Heart left ventricle (tissue), 16 donors: ENCODE data around the gene FATE1. TPM values are rescaled to one million over a fixed set of nuclear protein-coding genes. Genes with fewer than 3 reads are reported as not detected.
A peak's percentile ranks its signal among the peaks of the same experiment; 100 is the strongest.

Source experiments
- ATAC-seq, 4 donors: fragments of 200-7000 bp; cut with Tn5 transposase; one replicate each; pipeline ENCODE4 v1.9.1; 2020 to 2022; ENCODE audit warnings: moderate library complexity in 4 of 4, mild to moderate bottlenecking in 3 of 4, moderate number of reproducible peaks in 1 of 4
- DNase-seq, 5 donors: peaks; one replicate each; pipeline ENCODE4 v3.0.0-alpha.2; 2020
- H3K27ac ChIP-seq, 12 donors: fragments of 200-600 bp; sonication (generic) in 4 of 12; one replicate each; pipeline versions ENCODE4 v1.5.0 to v1.8.0; 2016 to 2022; ENCODE audit warnings: mild to moderate bottlenecking in 2 of 12
- H3K27me3 ChIP-seq, 9 donors: fragments of 200-600 bp; sonication (generic) in 2 of 9; one replicate each; pipeline versions ENCODE4 v1.5.1 to v1.8.0; 2016 to 2022; ENCODE audit warnings: mild to moderate bottlenecking in 3 of 9
- H3K36me3 ChIP-seq, 9 donors: fragments of 200-600 bp; sonication (generic) in 2 of 9; one replicate each; pipeline versions ENCODE4 v1.5.0 to v1.8.0; 2018 to 2022; ENCODE audit warnings: mild to moderate bottlenecking in 2 of 9
- H3K4me1 ChIP-seq, 12 donors: fragments of 200-600 bp; sonication (generic) in 4 of 12; one replicate each; pipeline versions ENCODE4 v1.5.0 to v1.8.0; 2016 to 2022; ENCODE audit warnings: mild to moderate bottlenecking in 3 of 12
- H3K4me3 ChIP-seq, 12 donors: fragments of 200-600 bp; sonication (generic) in 4 of 12; one replicate each; pipeline versions ENCODE4 v1.5.0 to v1.8.0; 2017 to 2022; ENCODE audit warnings: mild to moderate bottlenecking in 9 of 12, moderate library complexity in 4 of 12
- H3K9me3 ChIP-seq, 12 donors: fragments of 200-600 bp; sonication (generic) in 4 of 12; one replicate each; pipeline versions ENCODE4 v1.5.0 to v1.8.0; 2016 to 2022; ENCODE audit warnings: mild to moderate bottlenecking in 1 of 12
- CTCF ChIP-seq, 12 donors: fragments of 200-600 bp; sonication (generic) in 4 of 12; IDR thresholded peaks; one replicate each; pipeline versions ENCODE4 v1.5.0 to v1.8.0; 2018 to 2022; ENCODE audit warnings: antibody characterized with exemption in 12 of 12, mild to moderate bottlenecking in 5 of 12
- POLR2A ChIP-seq, 2 donors: fragments of 450-650 bp; IDR thresholded peaks; one replicate each; pipeline ENCODE4 v1.6.1; 2017; ENCODE audit warnings: antibody characterized with exemption in 2 of 2, mild to moderate bottlenecking in 2 of 2, moderate library complexity in 2 of 2
- WGBS, 4 donors: extraction: QIAGEN DNeasy Blood & Tissue Kit in 2 of 4; methylation state at CpG; one replicate each; pipeline versions ENCODE4 v1.1.5 to v1.1.7; 2013 to 2018; 5-methylcytosine and 5-hydroxymethylcytosine counted together
- intact Hi-C, 10 donors: fragments of 100-400 bp; cut with DNase I; formaldehyde crosslinking; loops; one replicate each; pipeline versions ENCODE4 v1.11.1 to v1.14.2; 2022
- polyA plus RNA-seq, 2 donors: library from polyadenylated mRNA; stranded (reverse); fragments of 200-250 nt; gene quantifications; one replicate each; pipeline ENCODE4 v1.2.3, GENCODE V29; 2013
- total RNA-seq, 9 donors: library from RNA; depleted of rRNA in 2 of 9; stranded (reverse); fragments of >200 nt in 2 of 9; fragmentation: NEBNext Ultra II Directional in 3 of 9; extraction: Animal tissue kit (Norgen Biotek cat#: 25700) in 3 of 9; gene quantifications; one replicate each; pipeline versions ENCODE4 v1.1.0 to v1.2.4, GENCODE V29; 2016 to 2023
- donor health status: ischemic (EF 13 %, LVEDD 7.1; RV severe dilation, severe dysfunction).
- donor health status: healthy with polysubstance abuse.
- donor health status: DM: no; HTN: yes; CAD: no.
- donor health status: DM: no; HTN: no; CAD: no.
- donor health status: ischemic (EF 25% LVEDD 6.9; RV normal size, moderate dysfunction).
- donor health status: ischemic (EF 25% LVEDD 5.7; RV mildly dilated, moderate dysfunction).
- donor health status: healthy.
- donor health status: DM: yes; HTN: yes; CAD: no.
- donor health status: ischemic (EF 35%, LVEDD 5.7; RV mildly dilated, moderate dysfunction).
- donor health status: nonischemic (EF 11% LVEDD 7.7; RV severe dilation, severe dysfunction).
- donor health status: DM: yes; HTN: yes; CAD: no.
- donor health status: PGD.
- donor health status: ischemic (EF 29% LVEDD 5.4; RV normal size, mild dysfunction).
- donor health status: nonischemic (EF 23%, LVEDD 6.1; RV moderate dilation, normal function).

Gene FATE1
- total and polyA plus RNA-seq, 11 donors, result 0.27 to 1.1 (median 0.42) TPM; not detected in 4

GRCh38 chrX:151711154-151711553, 4.7 kb upstream of the FATE1 start:
- Histone ChIP-seq H3K9me3 (no peaks in the 10 kb centered on the region), H3K4me3 (no peak overlapping the region), H3K27ac (peak overlapping the region in 8 of 12 donors; percentile 1 to 63 (median 50)), H3K36me3 (no peaks in the 10 kb centered on the region), H3K4me1 (peaks cover 0 to 10% (median 0%) of the 10 kb centered on the region in 12 donors), H3K27me3 (peaks cover 0 to 4% (median 0%) of the 10 kb centered on the region in 9 donors)
- no peak for TF ChIP-seq CTCF (IDR thresholded peaks at IDR 0.05)
- TF ChIP-seq POLR2A (IDR thresholded peaks at IDR 0.05), result no peak
- intact Hi-C loops, result no loop called here
- peak in 1 of 4 donors; percentile 48 for ATAC-seq
- DNase-seq, result no peak
- 40 to 66% (median 56%) methylated on average over 5 of the region's 5 CpGs for WGBS, 4 donors

GRCh38 chrX:151711787-151712186, 4.0 kb upstream of the FATE1 start:
- Histone ChIP-seq H3K36me3 (no peaks in the 10 kb centered on the region), H3K4me3 (no peak overlapping the region), H3K27me3 (peaks cover 0 to 4% (median 0%) of the 10 kb centered on the region in 9 donors), H3K4me1 (peaks cover 0 to 10% (median 0%) of the 10 kb centered on the region in 12 donors), H3K9me3 (no peaks in the 10 kb centered on the region), H3K27ac (peak overlapping the region in 9 of 12 donors; percentile 1 to 63 (median 42))
- WGBS, 4 donors, result 26 to 50% (median 36%) methylated on average over 2 of the region's 2 CpGs
- intact Hi-C loops, result no loop called here
- DNase-seq (peak in 2 of 5 donors; percentile 32 to 39), ATAC-seq (peak; percentile 37 to 91 (median 52))
- TF ChIP-seq CTCF (IDR thresholded peaks at IDR 0.05) (no peak), POLR2A (IDR thresholded peaks at IDR 0.05) (no peak)

GRCh38 chrX:151712253-151712652, 3.6 kb upstream of the FATE1 start:
- intact Hi-C loops, result no loop called here
- 27 to 54% (median 37%) methylated on average over 3 of the region's 3 CpGs for WGBS, 4 donors
- Histone ChIP-seq H3K4me3 (no peak overlapping the region), H3K9me3 (no peaks in the 10 kb centered on the region), H3K27me3 (peaks cover 0 to 4% (median 0%) of the 10 kb centered on the region in 9 donors), H3K27ac (peak overlapping the region in 7 of 12 donors; percentile 39 to 63 (median 57)), H3K4me1 (peaks cover 0 to 10% (median 0%) of the 10 kb centered on the region in 12 donors), H3K36me3 (no peaks in the 10 kb centered on the region)
- TF ChIP-seq CTCF (IDR thresholded peaks at IDR 0.05) (no peak), POLR2A (IDR thresholded peaks at IDR 0.05) (no peak)
- no peak for DNase-seq
- peak in 1 of 4 donors; percentile 15 for ATAC-seq

- peak in 1 of 5 donors; percentile 21 for DNase-seq
Measured at GRCh38 chrX:151713849-151714248, 2.0 kb upstream of the FATE1 start.

More at GRCh38 chrX:151713849-151714248, 2.0 kb upstream of the FATE1 start:
- no peak for ATAC-seq
- TF ChIP-seq POLR2A (IDR thresholded peaks at IDR 0.05) (no peak), CTCF (IDR thresholded peaks at IDR 0.05) (peak; percentile 18 to 56 (median 40))
- intact Hi-C loops, result no loop called here
- WGBS, 4 donors, result 48 to 65% (median 61%) methylated on average over 3 of the region's 3 CpGs
- no peak overlapping the region for H3K27ac ChIP-seq
- H3K9me3 ChIP-seq, result no peaks in the 10 kb centered on the region
- H3K4me1 ChIP-seq, result peaks cover 0 to 10% (median 0%) of the 10 kb centered on the region in 12 donors
- no peaks in the 10 kb centered on the region for H3K36me3 ChIP-seq
- no peak overlapping the region for H3K4me3 ChIP-seq
- H3K27me3 ChIP-seq, result peaks cover 0 to 4% (median 0%) of the 10 kb centered on the region in 9 donors
